K562 (cell line): ENCODE measurements around the gene WDR45. TPM values are rescaled to one million over a fixed set of nuclear protein-coding genes. Genes with fewer than 3 reads are reported as not detected.

Source experiments
- ATAC-seq: fragments of 200-7000 bp; cut with Tn5 transposase; 3 replicates; pipeline ENCODE4 v1.9.1; 2020; ENCODE audit warnings: moderate library complexity
- BruUV-seq: library from RNA; stranded (reverse); fragments of 400-500 nt; replicated peaks from 2 replicates; lab custom pipeline; 2021; lab: Mats Ljungman, UMichigan
- CTCF ChIA-PET: fragments of 300-600 bp; formaldehyde crosslinking; extraction: SDS; loops from one replicate; lab custom pipeline; 2021; ENCODE audit warnings: low intra/inter-chr PET ratio; lab: Yijun Ruan, JAX
- POLR2A ChIA-PET: fragments of 300-600, 350-650 bp; sonication (Branson Sonifier 250); formaldehyde crosslinking; extraction: SDS; loops from one replicate; lab custom pipeline; 2021; ENCODE audit warnings: antibody characterized with exemption, inconsistent platforms; lab: Yijun Ruan, JAX
- DNase-seq, 4 experiments: peaks; one replicate each; pipeline versions ENCODE4 v3.0.0 to v3.0.0-alpha.2; 2011 to 2018; ENCODE audit warnings: low spot score in 3 of 4, mixed read lengths in 3 of 4; ENCODE audit errors: extremely low read depth in 1 of 4
- FAIRE-seq: peaks from 2 replicates; lab custom pipeline; 2011; peaks lifted over from hg19 to GRCh38; lab: Jason Lieb, UNC
- H2AFZ ChIP-seq: 2 replicates; pipeline ENCODE4 v1.6.0; 2011; ENCODE audit warnings: low read depth, low read length, control low read depth, inconsistent platforms
- H3K27ac ChIP-seq: fragments of 200-600 bp; 3 replicates; pipeline ENCODE4 v1.8.0; 2011; ENCODE audit warnings: low read depth, mild to moderate bottlenecking, control low read depth, inconsistent platforms, low read length, moderate library complexity, mixed read lengths; ENCODE audit errors: extremely low read depth
- H3K27me3 ChIP-seq, 2 experiments: fragments of 300-600 bp in 1 of 2; 2 replicates in 1 of 2; 3 replicates in 1 of 2; pipeline versions ENCODE4 v1.6.0 to v1.8.0; 2011; ENCODE audit warnings: inconsistent platforms in 2 of 2, low read length in 2 of 2, mild to moderate bottlenecking in 1 of 2, mixed read lengths in 1 of 2, moderate library complexity in 1 of 2; ENCODE audit not compliant: control insufficient read depth in 2 of 2, insufficient read depth in 2 of 2
- H3K36me3 ChIP-seq: fragments of 300-600 bp; 3 replicates; pipeline ENCODE4 v1.8.0; 2011; ENCODE audit warnings: mild to moderate bottlenecking, low read length, inconsistent platforms; ENCODE audit not compliant: control insufficient read depth, insufficient read depth
- H3K4me1 ChIP-seq, 2 experiments: fragments of 200-600 bp in 1 of 2; replicated peaks in 1 of 2; 2 replicates in 1 of 2; 3 replicates in 1 of 2; pipeline versions ENCODE4 v1.5.1 to v1.8.0; 2011; ENCODE audit warnings: inconsistent platforms in 2 of 2, low read length in 2 of 2, mild to moderate bottlenecking in 1 of 2, mixed read lengths in 1 of 2, moderate library complexity in 1 of 2; ENCODE audit not compliant: control insufficient read depth in 2 of 2, insufficient read depth in 2 of 2
- H3K4me2 ChIP-seq: 2 replicates; pipeline ENCODE4 v1.6.1; 2011; ENCODE audit warnings: low read length, control low read depth, inconsistent platforms, mixed read lengths; ENCODE audit not compliant: insufficient read depth
- H3K4me3 ChIP-seq: fragments of 200-600 bp; sonication (generic), shearing (Covaris generic); 2 replicates; pipeline ENCODE4 v1.5.1; 2016; ENCODE audit warnings: control low read depth, inconsistent platforms
- H3K79me2 ChIP-seq: fragments of 200-600 bp; 3 replicates; pipeline ENCODE4 v1.8.0; 2011; ENCODE audit warnings: low read length, inconsistent platforms; ENCODE audit not compliant: control insufficient read depth, insufficient read depth
- H3K9ac ChIP-seq, 2 experiments: 2 replicates each; pipeline versions ENCODE4 v1.6.0 to v1.6.1; 2011; ENCODE audit warnings: low read depth in 2 of 2, low read length in 2 of 2, control low read depth in 1 of 2, inconsistent platforms in 1 of 2, mild to moderate bottlenecking in 1 of 2, mixed read lengths in 1 of 2; ENCODE audit not compliant: insufficient read depth in 1 of 2
- H3K9me1 ChIP-seq: one replicate; pipeline ENCODE4 v1.6.0; 2011; ENCODE audit warnings: inconsistent platforms, mild to moderate bottlenecking, low read length, moderate library complexity; ENCODE audit not compliant: control insufficient read depth, insufficient read depth
- H3K9me3 ChIP-seq: replicated peaks from 2 replicates; pipeline ENCODE4 v1.5.1; 2011; ENCODE audit warnings: low read depth, low read length, inconsistent platforms; ENCODE audit not compliant: control insufficient read depth, insufficient read depth
- H4K20me1 ChIP-seq: replicated peaks from 2 replicates; pipeline ENCODE4 v1.6.1; 2011; ENCODE audit warnings: low read length, inconsistent platforms, mixed read lengths; ENCODE audit not compliant: control insufficient read depth, insufficient read depth
- BRCA1 ChIP-seq, 2 experiments: fragments of 450-650 bp in 1 of 2; sonication (generic) in 1 of 2; formaldehyde crosslinking in 1 of 2; IDR thresholded peaks; 2 replicates each; pipeline versions ENCODE4 v1.5.0 to v1.6.1; 2017 to 2020; ENCODE audit warnings: mild to moderate bottlenecking in 1 of 2, missing genetic modification reagents in 1 of 2
- CCAR2 ChIP-seq: fragments of 200-400 bp; formaldehyde crosslinking; IDR thresholded peaks from 2 replicates; pipeline ENCODE4 v1.6.1; 2017; ENCODE audit warnings: mild to moderate bottlenecking, low read depth, low read length
- CEBPB ChIP-seq: fragments of 450-650 bp; IDR thresholded peaks from 2 replicates; pipeline ENCODE4 v1.6.1; 2016; ENCODE audit warnings: missing genetic modification characterization, missing compliant biosample characterization
- DIDO1 ChIP-seq: fragments of 450-650 bp; IDR thresholded peaks from 2 replicates; pipeline ENCODE4 v1.6.1; 2016; ENCODE audit warnings: low read depth, missing biosample characterization, missing genetic modification characterization
- EWSR1 ChIP-seq: fragments of 450-650 bp; IDR thresholded peaks from 2 replicates; pipeline ENCODE4 v1.6.1; 2018; ENCODE audit warnings: borderline replicate concordance, mild to moderate bottlenecking, low read depth, moderate library complexity; ENCODE audit not compliant: partially characterized antibody
- MED1 ChIP-seq: sonication (generic); formaldehyde crosslinking; IDR thresholded peaks from 2 replicates; pipeline ENCODE4 v1.8.1; 2023; ENCODE audit warnings: missing genetic modification reagents, borderline replicate concordance
- NCOA2 ChIP-seq, 2 experiments: fragments of 450-650 bp; IDR thresholded peaks; 2 replicates each; pipeline ENCODE4 v1.6.1; 2018; ENCODE audit warnings: mild to moderate bottlenecking in 2 of 2, moderate library complexity in 1 of 2; ENCODE audit not compliant: partially characterized antibody in 2 of 2
- PHF21A ChIP-seq: fragments of 450-650 bp; IDR thresholded peaks from 2 replicates; pipeline ENCODE4 v1.6.1; 2017; ENCODE audit warnings: low read depth, borderline replicate concordance
- ZC3H8 ChIP-seq: fragments of 450-650 bp; IDR thresholded peaks from 2 replicates; pipeline ENCODE4 v1.6.1; 2017
- ZNF695 ChIP-seq: fragments of 450-650 bp; formaldehyde crosslinking; IDR thresholded peaks from 2 replicates; pipeline ENCODE4 v1.4.0; 2020; ENCODE audit warnings: mild to moderate bottlenecking, moderate library complexity
- whole genome bisulfite sequencing: fragments of 100-300 bp; shearing (Covaris generic); methylation state at CpG from one replicate; pipeline ENCODE4 v1.1.6; 2016; ENCODE audit warnings: low coverage, mixed read lengths; ENCODE audit not compliant: insufficient coverage; ENCODE audit errors: missing lambda C conversion rate; 5-methylcytosine and 5-hydroxymethylcytosine counted together
- in situ Hi-C: fragments of 300-500 bp; cut with MboI; formaldehyde crosslinking; loops from 4 replicates; pipeline ENCODE4 v1.15.0; 2018; ENCODE audit warnings: inconsistent platforms, mixed read lengths
- intact Hi-C: fragments of 100-400 bp; cut with micrococcal nuclease; formaldehyde crosslinking; loops from 2 replicates; pipeline ENCODE4 v1.14.2; 2022
- polyA plus RNA-seq, 8 experiments: library from polyadenylated mRNA; depleted of rRNA in 4 of 8; stranded (reverse) in 5 of 8; unstranded in 3 of 8; fragments of >200 nt; fragmentation: Nextera tagmentation in 2 of 8; fragmentation: Illumina TruSeq in 1 of 8; extraction: Ambion mirVana in 2 of 8; extraction: Trizol in 1 of 8; gene quantifications; 2 replicates each; pipeline versions ENCODE4 v1.2.1 to v1.2.3, GENCODE V29; 2011 to 2014; ENCODE audit warnings: inconsistent platforms in 1 of 8, missing spikeins in 1 of 8
- total RNA-seq, 7 experiments: library from RNA; depleted of rRNA in 6 of 7; stranded (reverse); fragments of >200 nt in 6 of 7; fragmentation: Illumina TruSeq in 2 of 7; extraction: Trizol in 2 of 7; gene quantifications; 2 replicates each; pipeline versions ENCODE4 v1.2.1 to v1.2.3, GENCODE V29; 2011 to 2021; ENCODE audit warnings: low replicate concordance in 1 of 7
- TF ChIP-seq, protein P1 (sequence below): fragments of 250-450 bp; sonication (Bioruptor Pico); IDR thresholded peaks from 2 replicates; pipeline ENCODE4 v1.4.0; 2020; ENCODE audit warnings: borderline replicate concordance
- TF ChIP-seq, protein P2 (sequence below): fragments of 250-450 bp; sonication (Bioruptor Pico); IDR thresholded peaks from 2 replicates; pipeline ENCODE4 v1.4.0; 2020; ENCODE audit warnings: mild to moderate bottlenecking, moderate library complexity, borderline replicate concordance

WDR45 gene
- total and polyA plus RNA-seq, 9 of the 15 experiments (the other 6 are each of a cell fraction or from before 2014, with no cell fraction given): 19.4 to 136 (median 59.7) TPM

DNA sequence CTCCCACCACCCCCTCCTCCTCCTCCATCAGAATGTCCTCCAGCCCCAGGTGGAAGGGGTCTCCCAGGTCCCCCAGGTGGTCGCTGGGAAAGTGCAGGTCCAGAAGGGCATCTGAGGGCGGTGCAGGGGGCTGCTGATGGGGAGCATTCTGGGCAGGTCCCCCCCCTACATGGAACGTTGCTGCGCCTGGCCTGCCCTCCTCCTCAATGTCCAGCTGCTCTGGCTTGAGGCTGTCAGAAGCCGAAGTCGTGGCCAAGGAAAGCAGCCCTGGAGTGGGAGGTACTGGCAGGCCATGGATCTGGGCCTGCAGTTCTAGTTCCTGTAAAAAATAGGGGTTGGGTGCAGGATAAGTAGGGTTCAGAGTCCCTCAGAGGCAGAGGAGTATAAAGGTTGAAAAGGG is 49.4 kb downstream of the WDR45 start:
- peaks cover 40% of the 10 kb centered on the region; the same call in 2 of the 3 replicates for H3K36me3 ChIP-seq
- no peak for DNase-seq
- H3K27me3 ChIP-seq: no peaks in the 10 kb centered on the region
- in situ Hi-C loops: no loop called here
- intact Hi-C loops: no loop called here
- 83% methylated on average over 3 of the region's 6 CpGs for WGBS
- no peaks in the 10 kb centered on the region for H3K9me3 ChIP-seq
- no TSS peak for BruUV-seq
- H3K27ac ChIP-seq: no peak overlapping the region
- no peak overlapping the region for H3K4me3 ChIP-seq
- no peak overlapping the region for H2AFZ ChIP-seq
- ChIA-PET CTCF (no interaction called here), POLR2A (interaction anchor here (1.2 kb wide), 1 partner anchor 18 kb away, joined by 3 read pairs; no protein-coding TSS in a partner anchor)
- no peaks in the 10 kb centered on the region for H4K20me1 ChIP-seq
- no peaks in the 10 kb centered on the region for H3K79me2 ChIP-seq
- H3K9ac ChIP-seq: peak overlapping the region in 1 of 2 experiments; percentile 36; a peak in 2 of 4 replicates
- peaks cover 0 to 9% of the 10 kb centered on the region in 2 experiments; a peak in 2 of 5 replicates for H3K4me1 ChIP-seq
- no peak for ATAC-seq
- no peak overlapping the region for H3K4me2 ChIP-seq
- TF ChIP-seq MED1: no peak
- TF ChIP-seq, all 486 proteins: peak for 0
- no peaks in the 10 kb centered on the region for H3K9me1 ChIP-seq
- no peak for FAIRE-seq

DNA sequence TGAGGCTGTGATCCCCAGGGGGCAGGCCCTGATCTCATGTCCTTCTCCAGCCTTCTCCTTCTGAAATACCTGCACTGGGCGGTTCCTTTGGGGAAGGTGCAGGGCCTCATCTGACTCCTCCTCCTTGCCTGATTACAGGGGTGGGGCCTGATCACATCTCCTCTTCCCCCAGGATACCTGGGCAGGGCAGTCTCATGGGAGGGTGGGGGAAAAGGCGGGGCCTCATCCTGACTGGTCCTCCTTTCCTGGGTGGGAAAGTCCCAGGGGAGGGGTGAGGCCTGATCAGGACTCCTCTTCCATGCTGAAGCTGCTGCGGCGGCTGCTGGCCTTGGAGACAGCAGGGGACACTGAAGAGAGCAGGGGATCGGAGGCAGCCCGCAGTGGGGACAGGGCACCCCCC is 49.8 kb downstream of the WDR45 start:
- H3K27ac ChIP-seq: no peak overlapping the region
- H3K4me1 ChIP-seq: peaks cover 0 to 9% of the 10 kb centered on the region in 2 experiments; a peak in 2 of 5 replicates
- FAIRE-seq: no peak
- no TSS peak for BruUV-seq
- no peak overlapping the region for H2AFZ ChIP-seq
- peak in 2 of 4 experiments; percentile 60 to 68 for DNase-seq
- no peaks in the 10 kb centered on the region for H3K9me3 ChIP-seq
- ATAC-seq: peak; percentile 73
- in situ Hi-C loops (no loop called here), intact Hi-C loops (no loop called here)
- H3K4me3 ChIP-seq: no peak overlapping the region
- no peaks in the 10 kb centered on the region for H3K79me2 ChIP-seq
- no peaks in the 10 kb centered on the region for H3K9me1 ChIP-seq
- ChIA-PET CTCF (no interaction called here), POLR2A (no interaction called here)
- peak overlapping the region in 1 of 2 experiments; percentile 36; a peak in 2 of 4 replicates for H3K9ac ChIP-seq
- H3K36me3 ChIP-seq: peaks cover 40% of the 10 kb centered on the region; the same call in 2 of the 3 replicates
- no peaks in the 10 kb centered on the region for H4K20me1 ChIP-seq
- WGBS: no CpG with 5 or more reads among the region's 6 CpGs
- no peaks in the 10 kb centered on the region for H3K27me3 ChIP-seq
- H3K4me2 ChIP-seq: no peak overlapping the region
- no peak for TF ChIP-seq CCAR2
- no peak for TF ChIP-seq BRCA1 (IDR thresholded peaks at IDR 0.05)
- TF ChIP-seq BRCA1 (CRISPR knock-in tag; IDR thresholded peaks at IDR 0.05): no peak
- TF ChIP-seq, protein P1, sequence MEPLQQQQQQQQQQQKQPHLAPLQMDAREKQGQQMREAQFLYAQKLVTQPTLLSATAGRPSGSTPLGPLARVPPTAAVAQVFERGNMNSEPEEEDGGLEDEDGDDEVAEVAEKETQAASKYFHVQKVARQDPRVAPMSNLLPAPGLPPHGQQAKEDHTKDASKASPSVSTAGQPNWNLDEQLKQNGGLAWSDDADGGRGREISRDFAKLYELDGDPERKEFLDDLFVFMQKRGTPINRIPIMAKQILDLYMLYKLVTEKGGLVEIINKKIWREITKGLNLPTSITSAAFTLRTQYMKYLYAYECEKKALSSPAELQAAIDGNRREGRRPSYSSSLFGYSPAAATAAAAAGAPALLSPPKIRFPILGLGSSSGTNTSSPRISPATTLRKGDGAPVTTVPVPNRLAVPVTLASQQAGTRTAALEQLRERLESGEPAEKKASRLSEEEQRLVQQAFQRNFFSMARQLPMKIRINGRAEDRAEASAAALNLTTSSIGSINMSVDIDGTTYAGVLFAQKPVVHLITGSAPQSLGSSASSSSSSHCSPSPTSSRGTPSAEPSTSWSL: no peak
- no peak for TF ChIP-seq PHF21A
- TF ChIP-seq ZC3H8: no peak
- TF ChIP-seq, protein P2, sequence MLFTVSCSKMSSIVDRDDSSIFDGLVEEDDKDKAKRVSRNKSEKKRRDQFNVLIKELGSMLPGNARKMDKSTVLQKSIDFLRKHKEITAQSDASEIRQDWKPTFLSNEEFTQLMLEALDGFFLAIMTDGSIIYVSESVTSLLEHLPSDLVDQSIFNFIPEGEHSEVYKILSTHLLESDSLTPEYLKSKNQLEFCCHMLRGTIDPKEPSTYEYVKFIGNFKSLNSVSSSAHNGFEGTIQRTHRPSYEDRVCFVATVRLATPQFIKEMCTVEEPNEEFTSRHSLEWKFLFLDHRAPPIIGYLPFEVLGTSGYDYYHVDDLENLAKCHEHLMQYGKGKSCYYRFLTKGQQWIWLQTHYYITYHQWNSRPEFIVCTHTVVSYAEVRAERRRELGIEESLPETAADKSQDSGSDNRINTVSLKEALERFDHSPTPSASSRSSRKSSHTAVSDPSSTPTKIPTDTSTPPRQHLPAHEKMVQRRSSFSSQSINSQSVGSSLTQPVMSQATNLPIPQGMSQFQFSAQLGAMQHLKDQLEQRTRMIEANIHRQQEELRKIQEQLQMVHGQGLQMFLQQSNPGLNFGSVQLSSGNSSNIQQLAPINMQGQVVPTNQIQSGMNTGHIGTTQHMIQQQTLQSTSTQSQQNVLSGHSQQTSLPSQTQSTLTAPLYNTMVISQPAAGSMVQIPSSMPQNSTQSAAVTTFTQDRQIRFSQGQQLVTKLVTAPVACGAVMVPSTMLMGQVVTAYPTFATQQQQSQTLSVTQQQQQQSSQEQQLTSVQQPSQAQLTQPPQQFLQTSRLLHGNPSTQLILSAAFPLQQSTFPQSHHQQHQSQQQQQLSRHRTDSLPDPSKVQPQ (CRISPR knock-in tag): no peak
- no peak for TF ChIP-seq DIDO1 (tag)
- TF ChIP-seq NCOA2 (IDR thresholded peaks at IDR 0.05; ENCODE audit: partially characterized antibody in 2 of 2): no peak
- TF ChIP-seq EWSR1: no peak
- no peak for TF ChIP-seq ZNF695
- no peak for TF ChIP-seq CEBPB
